GM23338 (cell line): Measurements from ENCODE around the gene ODAM.

Source experiments
- CREB1 ChIP-seq: fragments of 250-450 bp; sonication (Bioruptor Pico); IDR thresholded peaks from 2 replicates; pipeline ENCODE4 v1.5.0; 2020; ENCODE audit warnings: low read depth, mild to moderate bottlenecking, moderate library complexity
- CTCF ChIP-seq, 2 experiments: fragments of 200-600 bp in 1 of 2; sonication (generic) in 1 of 2; conservative IDR thresholded peaks; 2 replicates each; pipeline versions ENCODE4 v1.5.1 to v1.6.1; 2016 to 2017; ENCODE audit warnings: antibody characterized with exemption in 2 of 2, low read depth in 2 of 2, mild to moderate bottlenecking in 2 of 2, moderate library complexity in 1 of 2
- EZH2 ChIP-seq: fragments of 200-600 bp; sonication (generic); IDR thresholded peaks from one replicate; pipeline ENCODE4 v1.8.0; 2017; ENCODE audit warnings: antibody characterized with exemption, mild to moderate bottlenecking, low read depth; ENCODE audit not compliant: unreplicated experiment
- JUNB ChIP-seq: IDR thresholded peaks from one replicate; pipeline ENCODE4 v1.6.1; 2016; ENCODE audit warnings: antibody characterized with exemption; ENCODE audit not compliant: unreplicated experiment
- POLR2AphosphoS5 ChIP-seq: IDR thresholded peaks from 2 replicates; pipeline ENCODE4 v1.6.1; 2016; ENCODE audit warnings: antibody characterized with exemption, low read depth
- REST ChIP-seq: IDR thresholded peaks from one replicate; pipeline ENCODE4 v1.6.1; 2018; ENCODE audit warnings: antibody characterized with exemption; ENCODE audit not compliant: unreplicated experiment
- ZNF331 ChIP-seq: fragments of 250-450 bp; sonication (Bioruptor Pico); IDR thresholded peaks from 2 replicates; pipeline ENCODE4 v1.5.0; 2020; ENCODE audit warnings: low read depth, mild to moderate bottlenecking, moderate library complexity

GRCh38 chr4:70153937-70154336, 41.6 kb upstream of the ODAM start, which contains the start of gene PRR27:
- TF ChIP-seq CTCF (conservative IDR thresholded peaks at IDR 0.05; ENCODE audit: low read depth in 2 of 2) (no peak), CREB1 (no peak), JUNB (no peak), POLR2AphosphoS5 (no peak), EZH2 (no peak), REST (no peak), ZNF331 (CRISPR knock-in tag) (no peak)
